Measurements from ENCODE around the gene STXBP3. TPM values are rescaled to one million over a fixed set of nuclear protein-coding genes. Genes with fewer than 3 reads are reported as not detected.

STXBP3 gene
- total and polyA plus RNA-seq, 2 of the 4 experiments (the other 2 are of a cell fraction): 19.1 to 19.7 TPM

DNA sequence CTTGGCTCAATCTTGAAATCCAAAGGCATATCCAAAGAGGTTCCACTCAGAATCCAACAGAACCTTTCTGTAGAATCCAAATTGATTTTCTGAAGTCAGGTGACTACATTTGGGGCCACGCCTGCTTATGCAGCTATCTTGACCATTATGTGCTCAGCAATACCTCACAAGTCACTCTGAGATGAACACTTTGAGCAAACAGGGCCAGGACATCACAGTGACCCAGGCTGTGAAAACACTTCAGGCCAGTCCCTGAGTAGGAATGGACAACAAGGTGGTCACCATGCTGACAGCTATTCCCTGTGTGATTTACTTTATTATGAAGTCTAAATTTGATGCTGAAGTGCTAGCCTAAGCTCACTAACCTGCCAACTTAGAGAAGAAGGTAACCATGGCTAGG lies 110.5 kb downstream of the STXBP3 start, which contains the start of gene AKNAD1:
Gene AKNAD1, minus strand, starts transcription at position 101 of the 400 bp plus-strand sequence. CDS start 4,430 bp downstream, outside the sequence.
- Histone ChIP-seq H2AFZ (replicated peaks; ENCODE audit: low read length, poor library complexity) (no peak within 1 kb of the TSS), H3K9me1 (ENCODE audit: insufficient read depth, low read length) (no peaks in the 10 kb centered on the region), H3K4me1 (ENCODE audit: control insufficient read depth, insufficient read depth, low read length) (peaks cover 2% of the 10 kb centered on the region), H3K36me3 (ENCODE audit: control insufficient read depth, insufficient read depth, low read length) (no peaks in the 10 kb centered on the region), H3K4me3 (ENCODE audit: insufficient read depth, low read depth, low read length) (no peak within 1 kb of the TSS), H4K20me1 (ENCODE audit: insufficient read depth, low read length) (no peaks in the 10 kb centered on the region), H2BK5ac (ENCODE audit: low read depth, low read length, poor library complexity, severe bottlenecking) (no peak within 1 kb of the TSS), H4K8ac (ENCODE audit: low read depth in 2 of 2, low read length in 2 of 2) (no peak within 1 kb of the TSS), H3K18ac (ENCODE audit: low read depth, low read length) (no peak within 1 kb of the TSS), H2AK9ac (replicated peaks; ENCODE audit: low read depth, low read length, poor library complexity) (no peak within 1 kb of the TSS), H2BK120ac (ENCODE audit: low read depth, low read length) (no peak within 1 kb of the TSS), H3K27me3 (ENCODE audit: control insufficient read depth, insufficient read depth, low read length) (peaks cover 4% of the 10 kb centered on the region; the same call in 1 of the 2 replicates), H2AK5ac (ENCODE audit: low read depth, low read length) (no peak within 1 kb of the TSS), H3K4ac (ENCODE audit: low read depth, low read length) (no peak within 1 kb of the TSS), H4K91ac (ENCODE audit: insufficient read depth, low read depth, low read length) (no peak within 1 kb of the TSS), H2BK20ac (ENCODE audit: low read depth, low read length) (no peak within 1 kb of the TSS), H3K23ac (ENCODE audit: low read depth, low read length) (no peak within 1 kb of the TSS), H3K9me3 (ENCODE audit: control insufficient read depth, insufficient read depth, low read length) (no peaks in the 10 kb centered on the region), H4K5ac (ENCODE audit: low read depth, low read length) (no peak within 1 kb of the TSS), H2BK15ac (ENCODE audit: low read depth, low read length) (no peak within 1 kb of the TSS), H3K27ac (ENCODE audit: insufficient read depth, low read length) (no peak within 1 kb of the TSS), H3K9ac (ENCODE audit: low read depth, low read length) (no peak within 1 kb of the TSS), H3K4me2 (ENCODE audit: low read depth, low read length) (no peak within 1 kb of the TSS), H3K14ac (replicated peaks; ENCODE audit: low read depth, low read length) (no peak within 1 kb of the TSS), H3K56ac (ENCODE audit: extremely low read depth, insufficient read depth, low read length) (no peak within 1 kb of the TSS), H3K79me1 (ENCODE audit: low read depth in 1 of 2, low read length in 2 of 2) (no peaks in the 10 kb centered on the region)
- CTCF ChIA-PET: no interaction called here
- 60% methylated on average over 1 of the region's 1 CpG; no CpG with 5 or more reads in 1 of the 2 experiments for WGBS, 2 experiments (ENCODE audit: extremely low coverage in 2 of 2, insufficient read length in 1 of 2)
- in situ Hi-C loops (cut with MboI; ENCODE audit: low sequenced_read_pairs): no loop called here
- intact Hi-C loops (cut with micrococcal nuclease): no loop called here
- TF ChIP-seq MXI1 (IDR thresholded peaks at IDR 0.05; ENCODE audit: borderline replicate concordance, low read depth, low read length) (no peak), CHD1 (IDR thresholded peaks at IDR 0.05; ENCODE audit: low read depth, low read length) (no peak), RCOR1 (IDR thresholded peaks at IDR 0.05; ENCODE audit: insufficient replicate concordance, low read length) (no peak), RAD21 (IDR thresholded peaks at IDR 0.05; ENCODE audit: low read length) (no peak), NFE2L2 (IDR thresholded peaks at IDR 0.05; ENCODE audit: low read depth, low read length) (no peak), SMC3 (IDR thresholded peaks at IDR 0.05; ENCODE audit: low read depth, low read length) (no peak), MAFK (IDR thresholded peaks at IDR 0.05; ENCODE audit: low read depth, low read length) (no peak), CEBPB (IDR thresholded peaks at IDR 0.05; ENCODE audit: low read depth, low read length) (no peak), FOS (IDR thresholded peaks at IDR 0.05; ENCODE audit: low read depth, low read length) (no peak), MAZ (IDR thresholded peaks at IDR 0.05; ENCODE audit: borderline replicate concordance, low read depth, low read length) (no peak)
- TF ChIP-seq, protein P1, sequence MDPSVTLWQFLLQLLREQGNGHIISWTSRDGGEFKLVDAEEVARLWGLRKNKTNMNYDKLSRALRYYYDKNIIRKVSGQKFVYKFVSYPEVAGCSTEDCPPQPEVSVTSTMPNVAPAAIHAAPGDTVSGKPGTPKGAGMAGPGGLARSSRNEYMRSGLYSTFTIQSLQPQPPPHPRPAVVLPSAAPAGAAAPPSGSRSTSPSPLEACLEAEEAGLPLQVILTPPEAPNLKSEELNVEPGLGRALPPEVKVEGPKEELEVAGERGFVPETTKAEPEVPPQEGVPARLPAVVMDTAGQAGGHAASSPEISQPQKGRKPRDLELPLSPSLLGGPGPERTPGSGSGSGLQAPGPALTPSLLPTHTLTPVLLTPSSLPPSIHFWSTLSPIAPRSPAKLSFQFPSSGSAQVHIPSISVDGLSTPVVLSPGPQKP (IDR thresholded peaks at IDR 0.05; ENCODE audit: borderline replicate concordance, low read depth, low read length): no peak
- TF ChIP-seq, protein P2, sequence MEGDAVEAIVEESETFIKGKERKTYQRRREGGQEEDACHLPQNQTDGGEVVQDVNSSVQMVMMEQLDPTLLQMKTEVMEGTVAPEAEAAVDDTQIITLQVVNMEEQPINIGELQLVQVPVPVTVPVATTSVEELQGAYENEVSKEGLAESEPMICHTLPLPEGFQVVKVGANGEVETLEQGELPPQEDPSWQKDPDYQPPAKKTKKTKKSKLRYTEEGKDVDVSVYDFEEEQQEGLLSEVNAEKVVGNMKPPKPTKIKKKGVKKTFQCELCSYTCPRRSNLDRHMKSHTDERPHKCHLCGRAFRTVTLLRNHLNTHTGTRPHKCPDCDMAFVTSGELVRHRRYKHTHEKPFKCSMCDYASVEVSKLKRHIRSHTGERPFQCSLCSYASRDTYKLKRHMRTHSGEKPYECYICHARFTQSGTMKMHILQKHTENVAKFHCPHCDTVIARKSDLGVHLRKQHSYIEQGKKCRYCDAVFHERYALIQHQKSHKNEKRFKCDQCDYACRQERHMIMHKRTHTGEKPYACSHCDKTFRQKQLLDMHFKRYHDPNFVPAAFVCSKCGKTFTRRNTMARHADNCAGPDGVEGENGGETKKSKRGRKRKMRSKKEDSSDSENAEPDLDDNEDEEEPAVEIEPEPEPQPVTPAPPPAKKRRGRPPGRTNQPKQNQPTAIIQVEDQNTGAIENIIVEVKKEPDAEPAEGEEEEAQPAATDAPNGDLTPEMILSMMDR (conservative IDR thresholded peaks at IDR 0.05; ENCODE audit: low read depth, low read length): no peak
- dilution Hi-C loops (cut with HindIII; ENCODE audit: low sequenced_read_pairs, unreplicated experiment): no loop called here
- BruUV-seq (replicated peaks): no TSS peak
- POLR2A ChIA-PET (ENCODE audit: unreplicated experiment): no interaction called here
- DNase-seq (no peak), ATAC-seq (ENCODE audit: low read depth) (no peak)

Measured in IMR-90 (cell line).